ENCODE measurements around the gene PFN2.

The PFN2 gene

DNA sequence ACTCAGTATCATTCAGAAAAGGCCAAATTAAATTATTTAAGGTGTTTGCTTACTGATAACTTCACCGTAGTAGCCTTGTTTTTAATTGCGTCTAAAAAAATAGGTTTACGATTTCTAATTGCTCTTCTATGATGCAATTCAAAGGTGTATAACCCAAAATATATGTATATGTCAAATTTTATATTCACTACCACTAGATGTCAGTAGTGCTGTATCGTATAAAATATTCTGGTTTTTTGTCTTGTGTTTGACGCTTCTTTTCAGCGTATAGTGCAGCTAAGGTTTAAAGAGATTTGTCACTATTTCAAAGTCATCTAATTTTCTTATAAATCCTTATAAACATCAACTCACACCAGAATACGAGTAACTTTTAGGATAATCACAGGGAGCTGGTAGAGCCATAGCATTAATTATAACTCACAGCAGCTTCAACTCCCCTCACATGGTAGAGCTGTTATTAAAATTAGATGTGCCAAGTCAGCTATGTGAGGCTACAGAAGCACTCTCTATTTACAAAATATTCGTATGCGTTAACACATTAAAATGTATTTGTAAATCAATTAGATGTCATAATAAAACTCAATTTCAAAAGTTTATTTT is 3.5 kb downstream of the PFN2 start:
- peak; percentile 75 for DNase-seq (ENCODE audit: low read depth)
- TF ChIP-seq, protein P1, sequence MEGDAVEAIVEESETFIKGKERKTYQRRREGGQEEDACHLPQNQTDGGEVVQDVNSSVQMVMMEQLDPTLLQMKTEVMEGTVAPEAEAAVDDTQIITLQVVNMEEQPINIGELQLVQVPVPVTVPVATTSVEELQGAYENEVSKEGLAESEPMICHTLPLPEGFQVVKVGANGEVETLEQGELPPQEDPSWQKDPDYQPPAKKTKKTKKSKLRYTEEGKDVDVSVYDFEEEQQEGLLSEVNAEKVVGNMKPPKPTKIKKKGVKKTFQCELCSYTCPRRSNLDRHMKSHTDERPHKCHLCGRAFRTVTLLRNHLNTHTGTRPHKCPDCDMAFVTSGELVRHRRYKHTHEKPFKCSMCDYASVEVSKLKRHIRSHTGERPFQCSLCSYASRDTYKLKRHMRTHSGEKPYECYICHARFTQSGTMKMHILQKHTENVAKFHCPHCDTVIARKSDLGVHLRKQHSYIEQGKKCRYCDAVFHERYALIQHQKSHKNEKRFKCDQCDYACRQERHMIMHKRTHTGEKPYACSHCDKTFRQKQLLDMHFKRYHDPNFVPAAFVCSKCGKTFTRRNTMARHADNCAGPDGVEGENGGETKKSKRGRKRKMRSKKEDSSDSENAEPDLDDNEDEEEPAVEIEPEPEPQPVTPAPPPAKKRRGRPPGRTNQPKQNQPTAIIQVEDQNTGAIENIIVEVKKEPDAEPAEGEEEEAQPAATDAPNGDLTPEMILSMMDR (IDR thresholded peaks at IDR 0.05; ENCODE audit: low read length, missing control alignments), result peak; percentile 44
- H3K4me3 ChIP-seq (replicated peaks; ENCODE audit: low read depth, low read length), result no peak overlapping the region

DNA sequence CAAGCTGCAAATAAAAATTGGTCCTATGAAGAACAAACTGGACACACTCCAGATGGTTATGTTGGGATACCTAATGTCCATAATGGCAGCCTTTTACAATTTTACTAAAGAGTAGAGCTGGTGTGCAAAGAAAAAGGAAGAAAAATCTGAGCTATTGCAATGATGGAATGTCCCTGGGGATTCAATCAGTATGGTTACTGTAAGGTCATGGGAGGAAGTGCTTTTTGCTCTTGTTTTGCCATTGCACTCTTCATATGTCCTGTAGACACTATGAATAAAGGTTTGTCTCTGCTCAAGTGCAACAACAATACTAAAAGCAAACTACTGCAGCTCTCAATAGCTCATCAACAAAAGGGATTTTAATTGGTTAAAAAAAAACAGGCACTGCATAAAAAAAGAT is 5.4 kb downstream of the PFN2 start:
- DNase-seq (ENCODE audit: low read depth), result peak; percentile 41
- TF ChIP-seq, protein P1 (IDR thresholded peaks at IDR 0.05; ENCODE audit: low read length, missing control alignments), result no peak
- no peak overlapping the region for H3K4me3 ChIP-seq (replicated peaks; ENCODE audit: low read depth, low read length)

DNA sequence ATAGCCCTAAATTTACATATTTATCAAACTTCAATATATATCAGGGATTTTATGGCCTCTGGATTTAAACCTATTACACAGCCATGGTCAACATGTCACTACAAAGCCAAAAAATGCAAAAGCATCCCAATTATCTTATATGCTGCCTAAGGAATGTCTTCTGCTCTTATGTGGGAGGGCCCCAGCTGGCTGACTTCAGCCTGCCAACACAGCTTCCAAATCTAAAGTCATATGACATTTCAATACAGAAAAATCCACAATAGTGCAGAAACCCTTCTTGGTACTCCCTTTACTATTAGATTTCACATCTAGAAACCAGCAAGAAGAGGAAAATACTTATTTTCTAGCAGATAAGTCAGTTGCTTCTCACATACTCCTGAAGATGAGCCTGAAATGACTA is 6.4 kb downstream of the PFN2 start:
- DNase-seq (ENCODE audit: low read depth), result peak; percentile 75
- no peak overlapping the region for H3K4me3 ChIP-seq (replicated peaks; ENCODE audit: low read depth, low read length)
- TF ChIP-seq, protein P1 (IDR thresholded peaks at IDR 0.05; ENCODE audit: low read length, missing control alignments), result no peak

DNA sequence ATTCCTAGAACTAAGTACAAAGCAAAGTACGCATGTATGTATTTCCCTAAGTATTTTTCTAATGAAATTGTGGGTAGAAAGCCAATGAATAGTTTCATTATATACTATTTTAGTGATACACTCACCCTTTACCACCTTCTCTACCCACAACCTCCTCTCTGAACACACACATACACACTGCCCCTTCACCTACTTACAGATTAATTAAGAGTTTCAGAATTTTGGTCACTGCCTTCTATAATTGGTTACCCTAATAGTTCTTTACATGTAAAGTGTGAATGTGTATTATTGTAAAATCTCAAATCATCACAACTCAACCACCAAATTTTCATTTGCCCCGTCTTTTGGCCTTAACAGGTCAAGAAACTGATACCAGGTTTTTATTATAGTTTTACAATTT is 7.2 kb downstream of the PFN2 start:
- no peak for DNase-seq (ENCODE audit: low read depth)
- H3K4me3 ChIP-seq (replicated peaks; ENCODE audit: low read depth, low read length), result no peak overlapping the region
- TF ChIP-seq, protein P1 (IDR thresholded peaks at IDR 0.05; ENCODE audit: low read length, missing control alignments), result no peak

DNA sequence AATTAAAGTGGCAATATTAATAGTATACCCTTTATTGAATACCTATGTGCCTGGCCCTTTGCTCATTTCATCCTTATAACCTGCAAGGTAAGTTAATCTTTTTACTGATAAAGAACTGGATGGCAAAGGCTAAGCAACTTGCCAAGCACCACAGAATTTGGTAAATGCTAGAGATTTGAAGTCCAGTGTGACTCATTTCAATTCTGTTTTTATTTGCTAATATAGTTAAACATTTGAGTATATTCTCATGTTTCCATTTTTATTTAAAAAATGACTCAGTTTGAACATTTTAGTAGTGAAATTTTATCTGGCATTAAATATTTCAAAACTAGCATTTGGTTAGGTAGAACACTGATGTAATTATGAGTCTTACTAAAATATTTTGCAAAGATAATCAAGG is 11.3 kb downstream of the PFN2 start:
- TF ChIP-seq, protein P1 (IDR thresholded peaks at IDR 0.05; ENCODE audit: low read length, missing control alignments), result no peak
- no peak for DNase-seq (ENCODE audit: low read depth)
- H3K4me3 ChIP-seq (replicated peaks; ENCODE audit: low read depth, low read length), result no peak overlapping the region

DNA sequence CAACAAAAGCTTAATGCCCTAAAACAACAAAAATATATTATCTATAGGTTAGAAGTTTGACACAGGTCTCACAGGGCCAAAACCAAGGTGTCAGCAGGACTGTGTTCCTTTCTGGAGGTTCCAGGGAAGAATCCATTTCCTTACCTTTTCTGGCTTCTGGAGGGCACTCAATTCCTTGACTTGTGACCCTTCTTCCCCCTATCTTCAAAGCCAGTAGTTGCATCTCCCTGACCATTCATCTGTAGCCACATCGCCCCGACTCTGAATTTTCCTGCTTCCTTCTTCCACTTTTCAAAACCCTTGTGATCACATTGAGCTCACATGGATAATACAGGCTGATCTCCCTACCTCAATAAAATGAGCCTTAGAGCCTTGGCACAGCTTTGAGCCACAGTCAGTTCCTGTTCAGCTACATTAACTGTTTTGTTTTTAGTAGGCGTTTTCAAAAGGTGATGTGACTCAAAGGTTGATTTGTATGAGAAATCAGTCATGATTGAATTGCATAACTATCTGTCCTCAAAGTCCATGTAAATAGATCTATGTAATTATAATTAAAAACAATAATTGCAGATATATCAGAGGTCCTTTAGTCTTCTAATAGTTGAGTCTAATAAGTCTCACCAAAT is 12.4 kb downstream of the PFN2 start:
- DNase-seq (ENCODE audit: low read depth), result no peak
- TF ChIP-seq, protein P1 (IDR thresholded peaks at IDR 0.05; ENCODE audit: low read length, missing control alignments), result no peak
- H3K4me3 ChIP-seq (replicated peaks; ENCODE audit: low read depth, low read length), result no peak overlapping the region

All from fibroblast of pulmonary artery (primary cell).